Liver (tissue), 9 donors: Measurements from ENCODE around the gene ACP1. TPM values are rescaled to one million over a fixed set of nuclear protein-coding genes. Genes with fewer than 3 reads are reported as not detected.
A peak's percentile ranks its signal among the peaks of the same experiment; 100 is the strongest.

Experiments used
- DNase-seq: peaks from one replicate; pipeline ENCODE4 v3.0.0-alpha.2; 2017; ENCODE audit warnings: low spot score
- H3K27ac ChIP-seq, 2 donors: one replicate each; pipeline ENCODE4 v1.7.0; 2013; ENCODE audit warnings: inconsistent platforms in 2 of 2, low read length in 2 of 2, control low read depth in 1 of 2, low read depth in 1 of 2, mild to moderate bottlenecking in 1 of 2
- H3K27me3 ChIP-seq, 4 donors: one replicate each; pipeline versions ENCODE4 v1.6.1 to v1.7.0; 2013; ENCODE audit warnings: low read length in 3 of 4, inconsistent platforms in 1 of 4, mild to moderate bottlenecking in 1 of 4, moderate library complexity in 1 of 4; ENCODE audit not compliant: control insufficient read depth in 4 of 4, insufficient read depth in 4 of 4
- H3K36me3 ChIP-seq, 4 donors: one replicate each; pipeline versions ENCODE4 v1.6.1 to v1.7.0; 2013; ENCODE audit warnings: low read length in 3 of 4, mild to moderate bottlenecking in 3 of 4, low read depth in 1 of 4, moderate library complexity in 1 of 4; ENCODE audit not compliant: control insufficient read depth in 4 of 4, insufficient read depth in 3 of 4
- H3K4me1 ChIP-seq, 4 donors: one replicate each; pipeline versions ENCODE4 v1.6.1 to v1.7.0; 2013; ENCODE audit warnings: low read length in 3 of 4, mild to moderate bottlenecking in 3 of 4, moderate library complexity in 1 of 4; ENCODE audit not compliant: control insufficient read depth in 4 of 4, insufficient read depth in 4 of 4
- H3K4me3 ChIP-seq, 3 donors: one replicate each; pipeline versions ENCODE4 v1.6.1 to v1.7.0; 2013; ENCODE audit warnings: low read length in 3 of 3, control low read depth in 1 of 3, low read depth in 1 of 3, mild to moderate bottlenecking in 1 of 3
- H3K9ac ChIP-seq, 2 donors: one replicate each; pipeline ENCODE4 v1.7.0; 2013; ENCODE audit warnings: low read length in 2 of 2, mild to moderate bottlenecking in 2 of 2, moderate library complexity in 2 of 2, control low read depth in 1 of 2, low read depth in 1 of 2
- H3K9me3 ChIP-seq, 4 donors: one replicate each; pipeline versions ENCODE4 v1.6.1 to v1.7.0; 2013; ENCODE audit warnings: low read length in 3 of 4; ENCODE audit not compliant: control insufficient read depth in 4 of 4
- ATF3 ChIP-seq: IDR thresholded peaks from 2 replicates; pipeline ENCODE4 v1.6.1; 2016; ENCODE audit warnings: antibody characterized with exemption
- FOXA1 ChIP-seq: IDR thresholded peaks from 2 replicates; pipeline ENCODE4 v1.6.1; 2016; ENCODE audit warnings: antibody characterized with exemption
- FOXA2 ChIP-seq: IDR thresholded peaks from 2 replicates; pipeline ENCODE4 v1.6.1; 2016; ENCODE audit warnings: antibody characterized with exemption
- GABPA ChIP-seq, 2 donors: IDR thresholded peaks in 1 of 2; conservative IDR thresholded peaks in 1 of 2; 2 replicates each; pipeline ENCODE4 v1.6.1; 2016; ENCODE audit warnings: antibody characterized with exemption in 2 of 2, mild to moderate bottlenecking in 1 of 2, moderate library complexity in 1 of 2
- HNF4A ChIP-seq, 2 donors: conservative IDR thresholded peaks; 2 replicates each; pipeline ENCODE4 v1.6.1; 2016; ENCODE audit warnings: antibody characterized with exemption in 2 of 2, mild to moderate bottlenecking in 2 of 2
- HNF4G ChIP-seq: IDR thresholded peaks from 2 replicates; pipeline ENCODE4 v1.6.1; 2016; ENCODE audit warnings: antibody characterized with exemption
- JUND ChIP-seq, 2 donors: IDR thresholded peaks; 2 replicates each; pipeline ENCODE4 v1.6.1; 2016; ENCODE audit warnings: antibody characterized with exemption in 2 of 2
- MAX ChIP-seq: IDR thresholded peaks from 2 replicates; pipeline ENCODE4 v1.6.1; 2016; ENCODE audit warnings: antibody characterized with exemption
- NR2F2 ChIP-seq: IDR thresholded peaks from 2 replicates; pipeline ENCODE4 v1.6.1; 2016; ENCODE audit warnings: antibody characterized with exemption
- RAD21 ChIP-seq, 2 donors: IDR thresholded peaks; 2 replicates each; pipeline ENCODE4 v1.6.1; 2016; ENCODE audit warnings: antibody characterized with exemption in 2 of 2, mild to moderate bottlenecking in 2 of 2
- REST ChIP-seq: IDR thresholded peaks from 2 replicates; pipeline ENCODE4 v1.6.1; 2016; ENCODE audit warnings: antibody characterized with exemption, mild to moderate bottlenecking
- RXRA ChIP-seq, 2 donors: IDR thresholded peaks; 2 replicates each; pipeline ENCODE4 v1.6.1; 2017 to 2018; ENCODE audit warnings: antibody characterized with exemption in 2 of 2, mild to moderate bottlenecking in 1 of 2
- SP1 ChIP-seq: IDR thresholded peaks from 2 replicates; pipeline ENCODE4 v1.6.1; 2018; ENCODE audit warnings: antibody characterized with exemption, mild to moderate bottlenecking
- YY1 ChIP-seq: IDR thresholded peaks from 2 replicates; pipeline ENCODE4 v1.6.1; 2016; ENCODE audit warnings: antibody characterized with exemption, mild to moderate bottlenecking
- WGBS: extraction: QIAGEN DNeasy Blood & Tissue Kit; methylation state at CpG from one replicate; pipeline ENCODE4 v1.1.7; 2013; 5-methylcytosine and 5-hydroxymethylcytosine counted together
- polyA plus RNA-seq, 2 donors: library from polyadenylated mRNA; stranded (reverse) in 1 of 2; unstranded in 1 of 2; fragments of 200-250 nt in 1 of 2; fragments of >200 nt in 1 of 2; fragmentation: Nextera tagmentation in 1 of 2; extraction: Ambion mirVana in 1 of 2; gene quantifications; one replicate each; pipeline versions ENCODE4 v1.2.1 to v1.2.3, GENCODE V29; 2013 to 2015
- total RNA-seq, 2 donors: library from RNA; depleted of rRNA; stranded (reverse); fragments of >200 nt; gene quantifications; one replicate each; pipeline ENCODE4 v1.2.3, GENCODE V29; 2014
- TF ChIP-seq, protein P1 (sequence below): IDR thresholded peaks from 2 replicates; pipeline ENCODE4 v1.6.1; 2016; ENCODE audit warnings: antibody characterized with exemption
- donor health status: healthy.
- donor health status: healthy.
- donor health status: healthy.
- donor health status: healthy.
- donor health status: healthy.

The ACP1 gene
- total and polyA plus RNA-seq, 4 donors, result 59.9 to 115 (median 75.7) TPM

DNA sequence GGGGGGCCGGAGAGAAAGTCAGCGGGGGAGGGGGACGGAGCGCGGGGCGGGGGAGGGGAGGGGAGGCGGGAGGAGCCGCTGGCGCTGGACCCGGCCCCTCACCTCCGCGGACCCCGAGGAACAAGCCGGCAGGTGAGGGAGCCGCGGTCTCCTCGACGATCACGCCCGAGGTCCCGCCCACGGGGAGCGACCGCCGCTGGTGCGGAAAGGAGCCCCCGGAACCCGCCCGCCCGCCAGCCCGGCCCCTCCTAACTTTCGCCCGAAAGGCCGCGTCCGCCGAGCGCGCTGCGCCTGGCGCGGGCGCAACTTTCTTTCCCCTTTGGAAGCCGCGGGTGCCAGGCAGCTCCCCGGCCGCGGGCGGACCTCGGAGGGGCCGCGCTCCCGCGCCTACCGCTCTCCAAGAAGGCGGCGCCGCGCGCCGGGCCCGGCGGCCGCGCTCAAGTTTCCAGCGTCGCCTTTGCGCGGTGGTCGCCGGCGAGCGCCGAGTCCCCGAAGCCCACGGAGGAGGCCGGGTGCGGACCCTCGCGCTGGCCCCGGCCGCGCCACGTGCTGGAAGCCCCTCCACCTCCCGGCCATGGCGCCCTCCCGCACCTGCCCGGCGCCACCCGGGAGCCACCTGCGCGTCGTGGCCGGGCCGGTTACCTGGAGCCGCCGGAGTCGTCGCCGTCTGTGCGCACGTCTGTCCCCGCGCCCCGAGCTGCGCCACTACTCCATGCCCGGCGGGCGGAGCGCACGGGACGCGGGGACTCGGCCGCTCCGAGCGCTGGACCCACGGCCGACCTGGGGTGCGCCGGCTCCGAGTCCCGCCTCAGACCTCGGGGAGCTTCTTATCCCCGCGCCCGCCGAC lies 23.4 kb downstream of the ACP1 start, which contains the start of gene ALKAL2:
TSS of gene ALKAL2 (minus strand) at position 181 of the 847 bp plus-strand sequence. CDS start 256 bp downstream, outside the sequence.
- WGBS, result 3% methylated on average over 128 of the region's 128 CpGs

DNA sequence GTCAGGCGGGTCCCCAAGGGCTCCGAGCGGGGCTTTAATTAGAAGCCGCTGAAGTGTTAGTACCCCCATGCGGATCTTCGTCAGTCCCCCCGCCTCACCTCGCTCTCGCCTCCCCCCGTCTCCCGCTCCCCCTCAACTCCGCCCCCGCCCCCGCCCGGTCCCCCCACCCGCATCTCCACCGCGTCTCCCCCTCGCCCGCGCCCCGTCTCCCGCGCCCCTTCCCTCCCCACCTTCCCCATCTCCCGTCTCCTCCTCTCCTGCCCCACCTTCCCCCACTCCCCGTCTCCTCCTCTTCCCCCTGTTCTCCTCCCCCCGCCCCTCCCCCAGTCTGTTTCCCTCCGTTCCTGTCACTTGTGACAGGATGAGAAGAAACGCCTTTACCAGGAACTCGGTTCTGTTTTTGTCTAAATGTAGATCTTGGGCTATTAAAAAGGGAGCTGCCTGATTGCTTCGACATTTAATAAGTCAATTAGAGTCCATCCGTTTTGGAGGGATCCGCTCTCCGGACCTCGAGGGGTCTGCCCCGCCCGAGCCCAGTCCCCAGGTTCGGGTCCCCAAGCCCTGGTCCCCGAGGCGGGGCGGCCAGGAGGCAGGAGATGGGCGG lies 24.1 kb downstream of the ACP1 start:
- peak overlapping the region in 2 of 3 donors; percentile 78 to 79 for H3K4me3 ChIP-seq
- no peak for DNase-seq
- H3K4me1 ChIP-seq, result peaks cover 13 to 26% (median 18%) of the 10 kb centered on the region in 4 donors
- H3K27ac ChIP-seq, result no peak overlapping the region
- no peaks in the 10 kb centered on the region for H3K36me3 ChIP-seq
- WGBS, result 4% methylated on average over 42 of the region's 42 CpGs
- H3K9me3 ChIP-seq, result no peaks in the 10 kb centered on the region
- H3K27me3 ChIP-seq, result peaks cover 0 to 8% (median 2%) of the 10 kb centered on the region in 4 donors
- H3K9ac ChIP-seq, result no peak overlapping the region
- TF ChIP-seq JUND (IDR thresholded peaks at IDR 0.05), result no peak
- TF ChIP-seq FOXA1, result no peak
- TF ChIP-seq MAX, result no peak
- TF ChIP-seq RXRA (IDR thresholded peaks at IDR 0.05), result no peak
- TF ChIP-seq HNF4G, result no peak
- TF ChIP-seq YY1, result no peak
- TF ChIP-seq SP1, result no peak
- TF ChIP-seq NR2F2, result no peak
- no peak for TF ChIP-seq ATF3
- TF ChIP-seq, protein P1, sequence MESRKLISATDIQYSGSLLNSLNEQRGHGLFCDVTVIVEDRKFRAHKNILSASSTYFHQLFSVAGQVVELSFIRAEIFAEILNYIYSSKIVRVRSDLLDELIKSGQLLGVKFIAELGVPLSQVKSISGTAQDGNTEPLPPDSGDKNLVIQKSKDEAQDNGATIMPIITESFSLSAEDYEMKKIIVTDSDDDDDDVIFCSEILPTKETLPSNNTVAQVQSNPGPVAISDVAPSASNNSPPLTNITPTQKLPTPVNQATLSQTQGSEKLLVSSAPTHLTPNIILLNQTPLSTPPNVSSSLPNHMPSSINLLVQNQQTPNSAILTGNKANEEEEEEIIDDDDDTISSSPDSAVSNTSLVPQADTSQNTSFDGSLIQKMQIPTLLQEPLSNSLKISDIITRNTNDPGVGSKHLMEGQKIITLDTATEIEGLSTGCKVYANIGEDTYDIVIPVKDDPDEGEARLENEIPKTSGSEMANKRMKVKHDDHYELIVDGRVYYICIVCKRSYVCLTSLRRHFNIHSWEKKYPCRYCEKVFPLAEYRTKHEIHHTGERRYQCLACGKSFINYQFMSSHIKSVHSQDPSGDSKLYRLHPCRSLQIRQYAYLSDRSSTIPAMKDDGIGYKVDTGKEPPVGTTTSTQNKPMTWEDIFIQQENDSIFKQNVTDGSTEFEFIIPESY, result no peak
- TF ChIP-seq FOXA2, result no peak
- TF ChIP-seq GABPA (IDR thresholded peaks at IDR 0.05 in 1 of 2, conservative IDR thresholded peaks at IDR 0.05 in 1 of 2), result no peak

More for the DNA sequence above, 23.4 kb downstream of the ACP1 start, which contains the start of gene ALKAL2:
- Histone ChIP-seq H3K9me3 (no peaks in the 10 kb centered on the region), H3K27me3 (peaks cover 0 to 8% (median 2%) of the 10 kb centered on the region in 4 donors), H3K27ac (no peak within 1 kb of the TSS), H3K36me3 (no peaks in the 10 kb centered on the region), H3K9ac (no peak within 1 kb of the TSS), H3K4me1 (peaks cover 13 to 26% (median 18%) of the 10 kb centered on the region in 4 donors), H3K4me3 (peak within 1 kb of the TSS in 1 of 3 donors; percentile 79)
- no peak for DNase-seq
- TF ChIP-seq, protein P1, result no peak
- no peak for TF ChIP-seq REST
- TF ChIP-seq RAD21 (IDR thresholded peaks at IDR 0.05), result no peak
- no peak for TF ChIP-seq HNF4A (conservative IDR thresholded peaks at IDR 0.05)
- TF ChIP-seq HNF4G, result no peak
